ENCODE results near the gene CACNA1C. TPM values are rescaled to one million over a fixed set of nuclear protein-coding genes. Genes with fewer than 3 reads are reported as not detected.

Gene CACNA1C
- total and polyA plus RNA-seq, 5 donors from 2014 or later, result 0.02 to 0.14 (median 0.10) TPM

DNA sequence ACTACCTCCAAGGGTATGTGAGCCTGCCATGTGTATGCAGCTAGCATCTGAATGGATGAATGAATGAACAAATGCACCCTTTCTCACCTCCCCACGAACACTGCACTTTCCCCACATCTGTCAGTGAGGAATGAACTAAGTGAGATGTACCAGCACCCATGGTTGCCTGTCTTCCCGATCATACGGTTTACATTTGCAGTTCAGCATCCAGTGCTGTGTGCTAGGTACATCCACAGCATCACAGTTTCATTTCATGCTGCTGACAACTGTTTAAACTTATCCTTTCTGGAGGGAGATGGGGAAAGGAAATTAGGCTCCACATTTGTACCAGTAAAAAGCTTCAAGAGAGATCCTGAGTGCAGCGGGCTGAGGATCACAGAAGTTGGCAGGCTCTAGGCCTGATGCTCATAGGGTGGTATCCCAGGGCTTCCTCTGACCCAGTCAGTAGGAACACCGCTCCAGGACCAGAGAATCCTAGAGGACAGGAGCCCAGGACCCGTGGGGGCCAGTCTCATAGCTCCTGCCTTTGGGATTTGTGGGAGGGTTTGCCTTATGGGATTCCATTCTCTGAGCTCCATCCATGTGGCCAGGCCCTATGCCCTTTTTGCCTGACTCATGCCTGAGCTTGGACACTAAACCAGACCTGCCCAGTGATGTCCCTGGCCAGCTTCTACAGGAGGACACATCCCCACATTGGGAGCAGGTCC lies 294.5 kb downstream of the CACNA1C start:
- Histone ChIP-seq H3K4me3 (ENCODE audit: low read depth, low read length) (no peak overlapping the region), H3K4me1 (ENCODE audit: control insufficient read depth, insufficient read depth, low read length, poor library complexity, severe bottlenecking) (no peaks in the 10 kb centered on the region), H3K36me3 (ENCODE audit: control insufficient read depth, insufficient read depth, low read length) (no peaks in the 10 kb centered on the region), H3K27me3 (ENCODE audit: control insufficient read depth, insufficient read depth, low read length) (no peaks in the 10 kb centered on the region), H3K9me3 (ENCODE audit: control insufficient read depth in 2 of 2, low read length in 2 of 2) (no peaks in the 10 kb centered on the region), H3K27ac (ENCODE audit: insufficient read depth, low read length, poor library complexity, severe bottlenecking) (no peak overlapping the region)
- Mint-ChIP-seq H3K4me1 (no peaks in the 10 kb centered on the region), H3K9me3 (peaks cover 0 to 2% (median 0%) of the 10 kb centered on the region in 7 donors), H3K36me3 (no peaks in the 10 kb centered on the region), H3K4me3 (no peak overlapping the region), H3K27me3 (peaks cover 24% of the 10 kb centered on the region), H3K27ac (no peak overlapping the region)
- no peak for ATAC-seq (ENCODE audit: low read depth in 2 of 2)
- no peak for DNase-seq

DNA sequence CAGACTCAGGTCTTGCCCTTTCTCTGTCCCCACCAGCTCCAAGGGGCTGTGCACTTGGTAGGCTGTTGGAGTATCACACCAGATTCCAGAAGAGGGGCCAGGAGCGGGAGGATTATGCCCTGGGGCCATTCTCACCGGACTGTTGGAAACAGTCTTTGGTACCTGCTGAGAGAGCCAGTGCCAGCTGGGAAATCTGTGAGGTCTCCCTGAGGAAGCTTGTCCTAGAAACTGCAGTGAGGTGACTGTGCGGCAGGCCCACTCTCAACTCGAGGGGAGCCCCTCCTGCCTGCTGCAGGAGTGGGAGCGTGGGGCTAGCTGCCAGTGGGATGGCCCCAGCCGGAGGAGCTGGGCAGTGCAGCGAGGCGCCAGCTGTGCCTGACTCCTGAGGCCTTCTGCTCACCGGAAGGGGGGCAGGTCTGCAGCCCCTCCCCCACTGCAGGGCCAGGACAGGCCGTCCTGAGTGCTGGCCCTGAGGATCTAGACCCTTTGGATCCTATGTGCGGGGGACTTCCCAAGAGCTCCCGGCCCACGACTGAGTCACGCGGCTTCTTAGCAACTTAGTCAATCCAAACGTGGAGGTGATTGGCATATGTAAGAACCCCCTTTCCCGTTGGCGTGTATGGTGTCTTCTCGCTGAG lies 295.2 kb downstream of the CACNA1C start:
- H3K9me3 Mint-ChIP-seq, result peaks cover 0 to 2% (median 0%) of the 10 kb centered on the region in 7 donors
- no peaks in the 10 kb centered on the region for H3K4me1 ChIP-seq (ENCODE audit: control insufficient read depth, insufficient read depth, low read length, poor library complexity, severe bottlenecking)
- H3K27me3 ChIP-seq (ENCODE audit: control insufficient read depth, insufficient read depth, low read length), result no peaks in the 10 kb centered on the region
- H3K27me3 Mint-ChIP-seq, result peaks cover 24% of the 10 kb centered on the region
- H3K4me3 Mint-ChIP-seq, result no peak overlapping the region
- no peak overlapping the region for H3K4me3 ChIP-seq (ENCODE audit: low read depth, low read length)
- no peak overlapping the region for H3K27ac Mint-ChIP-seq
- no peak for DNase-seq
- H3K9me3 ChIP-seq (ENCODE audit: control insufficient read depth in 2 of 2, low read length in 2 of 2), result no peaks in the 10 kb centered on the region
- no peak for ATAC-seq (ENCODE audit: low read depth in 2 of 2)
- no peaks in the 10 kb centered on the region for H3K36me3 ChIP-seq (ENCODE audit: control insufficient read depth, insufficient read depth, low read length)
- H3K27ac ChIP-seq (ENCODE audit: insufficient read depth, low read length, poor library complexity, severe bottlenecking), result no peak overlapping the region
- H3K4me1 Mint-ChIP-seq, result no peaks in the 10 kb centered on the region
- no peaks in the 10 kb centered on the region for H3K36me3 Mint-ChIP-seq

DNA sequence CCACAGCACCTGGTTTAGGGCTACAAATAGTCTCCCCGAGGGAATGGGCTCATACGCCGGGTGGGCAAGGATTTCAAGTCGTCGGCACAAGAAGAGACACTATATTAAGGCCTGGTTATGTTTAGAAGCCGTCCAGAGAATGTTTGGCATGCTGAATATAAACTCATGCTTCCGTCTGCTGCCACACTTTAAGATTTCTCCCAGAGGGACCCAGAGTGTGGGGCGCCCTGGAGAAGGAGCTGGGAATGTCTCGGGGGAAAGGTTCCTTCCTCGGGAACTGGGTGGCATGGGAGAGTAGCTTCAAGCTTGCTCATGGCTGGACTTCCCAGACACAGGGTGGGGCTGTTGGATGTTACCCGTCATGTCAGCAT lies 295.7 kb downstream of the CACNA1C start:
- Mint-ChIP-seq H3K9me3 (peaks cover 0 to 2% (median 0%) of the 10 kb centered on the region in 7 donors), H3K36me3 (no peaks in the 10 kb centered on the region)

DNA sequence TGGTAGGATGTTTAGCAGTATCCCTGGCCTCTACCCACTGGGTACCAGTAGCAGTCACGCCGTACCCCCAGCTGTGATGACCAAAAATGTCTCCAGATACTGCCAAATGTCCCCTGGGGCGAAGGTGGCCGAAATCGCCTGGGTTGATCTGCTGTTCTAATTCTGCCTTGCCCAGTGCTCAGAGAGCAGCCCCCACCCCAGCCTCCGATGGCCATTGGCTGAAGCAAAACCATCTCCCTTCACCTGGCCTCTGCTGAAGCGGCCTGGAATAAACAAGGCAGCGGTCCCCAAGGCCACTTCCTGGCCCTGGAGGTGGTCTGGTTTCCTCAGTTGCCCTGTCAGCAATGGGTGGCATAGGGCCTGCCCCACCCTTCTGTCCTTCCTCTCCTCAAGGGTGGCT lies 298.4 kb downstream of the CACNA1C start:
- DNase-seq (no peak), ATAC-seq (ENCODE audit: low read depth in 2 of 2) (no peak)
- no peaks in the 10 kb centered on the region for H3K36me3 Mint-ChIP-seq
- H3K4me3 Mint-ChIP-seq, result no peak overlapping the region
- no peak overlapping the region for H3K27ac Mint-ChIP-seq
- Histone ChIP-seq H3K4me1 (ENCODE audit: control insufficient read depth, insufficient read depth, low read length, poor library complexity, severe bottlenecking) (no peaks in the 10 kb centered on the region), H3K9me3 (ENCODE audit: control insufficient read depth in 2 of 2, low read length in 2 of 2) (no peaks in the 10 kb centered on the region), H3K27ac (ENCODE audit: insufficient read depth, low read length, poor library complexity, severe bottlenecking) (no peak overlapping the region), H3K27me3 (ENCODE audit: control insufficient read depth, insufficient read depth, low read length) (no peaks in the 10 kb centered on the region), H3K4me3 (ENCODE audit: low read depth, low read length) (no peak overlapping the region), H3K36me3 (ENCODE audit: control insufficient read depth, insufficient read depth, low read length) (no peaks in the 10 kb centered on the region)
- H3K27me3 Mint-ChIP-seq, result peaks cover 31% of the 10 kb centered on the region
- H3K4me1 Mint-ChIP-seq, result peaks cover 0 to 3% (median 0%) of the 10 kb centered on the region in 4 donors
- peaks cover 0 to 3% (median 0%) of the 10 kb centered on the region in 7 donors for H3K9me3 Mint-ChIP-seq

More for the DNA sequence above, 295.7 kb downstream of the CACNA1C start:
- Mint-ChIP-seq H3K27ac (no peak overlapping the region), H3K4me3 (no peak overlapping the region), H3K4me1 (no peaks in the 10 kb centered on the region), H3K27me3 (peaks cover 27% of the 10 kb centered on the region)
- H3K27ac ChIP-seq (ENCODE audit: insufficient read depth, low read length, poor library complexity, severe bottlenecking), result no peak overlapping the region
- DNase-seq, result no peak
- no peaks in the 10 kb centered on the region for H3K4me1 ChIP-seq (ENCODE audit: control insufficient read depth, insufficient read depth, low read length, poor library complexity, severe bottlenecking)
- no peaks in the 10 kb centered on the region for H3K27me3 ChIP-seq (ENCODE audit: control insufficient read depth, insufficient read depth, low read length)
- no peak for ATAC-seq (ENCODE audit: low read depth in 2 of 2)
- no peaks in the 10 kb centered on the region for H3K36me3 ChIP-seq (ENCODE audit: control insufficient read depth, insufficient read depth, low read length)
- H3K9me3 ChIP-seq (ENCODE audit: control insufficient read depth in 2 of 2, low read length in 2 of 2), result no peaks in the 10 kb centered on the region
- H3K4me3 ChIP-seq (ENCODE audit: low read depth, low read length), result no peak overlapping the region

DNA sequence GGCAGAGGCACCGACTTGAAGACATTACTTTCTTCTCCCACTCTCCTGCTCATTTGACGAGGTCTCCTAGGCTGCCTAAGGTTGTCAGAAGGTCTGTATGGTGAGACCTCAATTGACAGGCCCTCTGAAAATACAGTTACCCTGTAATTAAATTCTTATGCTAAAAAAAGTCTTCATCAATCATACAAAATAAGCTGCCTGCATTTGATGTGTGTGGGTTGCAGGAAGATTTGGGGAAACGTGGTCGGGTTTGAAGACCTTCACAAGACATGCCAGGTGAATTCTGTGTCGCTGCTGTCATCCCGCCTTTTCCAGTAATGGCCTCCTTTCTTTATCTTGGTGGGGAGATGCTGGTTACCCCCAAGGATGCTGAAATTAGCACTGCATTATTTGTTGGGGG lies 299.4 kb downstream of the CACNA1C start:
- no peak overlapping the region for H3K27ac Mint-ChIP-seq

DNA sequence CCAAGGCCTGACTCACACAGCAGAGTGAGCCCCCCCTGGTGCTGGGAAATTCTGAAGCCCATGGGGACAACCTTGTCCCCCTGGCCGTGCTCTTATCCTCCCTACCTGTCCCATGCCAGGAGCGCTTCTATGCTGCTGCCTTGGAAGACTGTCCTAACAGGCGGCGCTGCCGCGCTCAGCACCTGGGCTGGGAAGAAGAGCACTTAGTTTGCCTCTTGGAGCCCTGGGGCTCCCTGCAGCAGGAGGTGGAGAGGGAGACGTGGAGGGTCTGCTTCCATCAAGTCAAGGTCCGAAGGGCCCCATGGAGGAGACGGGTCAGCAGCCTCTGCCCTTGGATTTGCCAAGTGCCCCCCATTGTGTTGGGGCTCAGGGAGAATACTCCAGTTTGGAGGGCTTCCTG lies 300.5 kb downstream of the CACNA1C start:
- no peaks in the 10 kb centered on the region for H3K36me3 Mint-ChIP-seq
- no peak overlapping the region for H3K4me3 Mint-ChIP-seq
- peaks cover under 1% of the 10 kb centered on the region for H3K27me3 ChIP-seq (ENCODE audit: control insufficient read depth, insufficient read depth, low read length)
- peaks cover 0 to 3% (median 0%) of the 10 kb centered on the region in 7 donors for H3K9me3 Mint-ChIP-seq
- H3K4me1 ChIP-seq (ENCODE audit: control insufficient read depth, insufficient read depth, low read length, poor library complexity, severe bottlenecking), result no peaks in the 10 kb centered on the region
- H3K4me3 ChIP-seq (ENCODE audit: low read depth, low read length), result no peak overlapping the region
- H3K27ac ChIP-seq (ENCODE audit: insufficient read depth, low read length, poor library complexity, severe bottlenecking), result no peak overlapping the region
- H3K27me3 Mint-ChIP-seq, result peaks cover 24% of the 10 kb centered on the region
- no peaks in the 10 kb centered on the region for H3K9me3 ChIP-seq (ENCODE audit: control insufficient read depth in 2 of 2, low read length in 2 of 2)
- no peaks in the 10 kb centered on the region for H3K36me3 ChIP-seq (ENCODE audit: control insufficient read depth, insufficient read depth, low read length)
- no peak for ATAC-seq (ENCODE audit: low read depth in 2 of 2)
- no peak overlapping the region for H3K27ac Mint-ChIP-seq
- no peak for DNase-seq
- H3K4me1 Mint-ChIP-seq, result peaks cover 0 to 9% (median under 1%) of the 10 kb centered on the region in 4 donors

More for the DNA sequence above, 299.4 kb downstream of the CACNA1C start:
- Histone ChIP-seq H3K27ac (ENCODE audit: insufficient read depth, low read length, poor library complexity, severe bottlenecking) (no peak overlapping the region), H3K27me3 (ENCODE audit: control insufficient read depth, insufficient read depth, low read length) (no peaks in the 10 kb centered on the region), H3K4me1 (ENCODE audit: control insufficient read depth, insufficient read depth, low read length, poor library complexity, severe bottlenecking) (no peaks in the 10 kb centered on the region), H3K36me3 (ENCODE audit: control insufficient read depth, insufficient read depth, low read length) (no peaks in the 10 kb centered on the region), H3K4me3 (ENCODE audit: low read depth, low read length) (no peak overlapping the region), H3K9me3 (ENCODE audit: control insufficient read depth in 2 of 2, low read length in 2 of 2) (no peaks in the 10 kb centered on the region)
- Mint-ChIP-seq H3K9me3 (peaks cover 0 to 3% (median 0%) of the 10 kb centered on the region in 7 donors), H3K4me1 (peaks cover 0 to 3% (median 0%) of the 10 kb centered on the region in 4 donors), H3K27me3 (peaks cover 25% of the 10 kb centered on the region), H3K4me3 (no peak overlapping the region), H3K36me3 (no peaks in the 10 kb centered on the region)
- ATAC-seq (ENCODE audit: low read depth in 2 of 2), result no peak
- no peak for DNase-seq

DNA sequence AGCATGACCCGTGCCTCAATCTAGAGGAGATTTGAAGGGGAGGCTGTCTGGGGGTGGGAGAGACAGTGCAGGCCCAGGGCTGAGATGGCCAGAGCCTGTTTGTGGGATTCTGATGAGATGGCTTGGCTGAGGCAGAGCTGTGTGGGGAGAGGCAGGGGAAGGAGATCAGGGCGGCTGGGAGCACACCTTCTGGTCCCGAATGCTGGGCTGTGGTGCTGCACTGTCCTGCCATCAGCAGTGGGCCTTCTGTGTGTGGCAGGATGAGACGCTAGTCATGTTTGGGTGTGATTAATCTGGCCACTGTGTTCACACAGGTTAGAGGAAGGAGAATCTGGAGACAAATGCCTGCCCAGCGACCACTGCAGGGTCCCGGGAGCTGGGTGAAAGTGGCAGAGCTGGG lies 300.9 kb downstream of the CACNA1C start:
- peaks cover 0 to 3% (median 0%) of the 10 kb centered on the region in 7 donors for H3K9me3 Mint-ChIP-seq
- no peak overlapping the region for H3K27ac ChIP-seq (ENCODE audit: insufficient read depth, low read length, poor library complexity, severe bottlenecking)
- no peak overlapping the region for H3K27ac Mint-ChIP-seq
- no peaks in the 10 kb centered on the region for H3K36me3 Mint-ChIP-seq
- DNase-seq, result no peak
- no peak for ATAC-seq (ENCODE audit: low read depth in 2 of 2)
- no peaks in the 10 kb centered on the region for H3K36me3 ChIP-seq (ENCODE audit: control insufficient read depth, insufficient read depth, low read length)
- no peak overlapping the region for H3K4me3 Mint-ChIP-seq
- peaks cover 0 to 12% (median 2%) of the 10 kb centered on the region in 4 donors for H3K4me1 Mint-ChIP-seq
- H3K27me3 Mint-ChIP-seq, result peaks cover 22% of the 10 kb centered on the region
- no peaks in the 10 kb centered on the region for H3K4me1 ChIP-seq (ENCODE audit: control insufficient read depth, insufficient read depth, low read length, poor library complexity, severe bottlenecking)
- H3K27me3 ChIP-seq (ENCODE audit: control insufficient read depth, insufficient read depth, low read length), result peaks cover 2% of the 10 kb centered on the region
- no peak overlapping the region for H3K4me3 ChIP-seq (ENCODE audit: low read depth, low read length)
- no peaks in the 10 kb centered on the region for H3K9me3 ChIP-seq (ENCODE audit: control insufficient read depth in 2 of 2, low read length in 2 of 2)
